Measurements from ENCODE around the gene LRRC61. TPM values are rescaled to one million over a fixed set of nuclear protein-coding genes. Genes with fewer than 3 reads are reported as not detected.

Gene LRRC61
- polyA plus RNA-seq, 1 donor (not counting 4 experiments of a cell fraction or from before 2014, with no cell fraction given): 1.0 TPM

DNA sequence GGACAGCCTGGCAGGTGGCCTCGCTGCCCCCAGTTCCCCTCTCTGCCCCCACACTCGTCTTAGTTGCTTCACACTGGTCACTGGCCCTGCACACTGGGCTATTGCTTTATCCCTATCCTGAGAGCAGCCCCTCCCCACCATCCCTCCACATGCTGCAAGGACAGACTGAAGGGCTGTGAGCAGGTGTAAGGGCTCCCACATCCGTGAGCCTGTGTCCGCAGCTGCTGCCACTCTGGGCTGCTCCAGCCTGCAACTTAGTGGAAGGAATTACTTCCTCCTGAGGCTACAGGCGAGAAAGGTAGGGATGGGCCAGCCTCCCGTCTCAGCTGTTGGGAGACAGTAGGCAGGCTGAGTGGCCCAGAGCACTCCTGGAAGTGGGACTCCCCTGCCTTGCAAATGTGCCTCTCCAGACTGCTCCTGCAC lies 14.5 kb downstream of the LRRC61 start:
- Histone ChIP-seq H3K79me2 (ENCODE audit: control insufficient read depth, insufficient read depth, low read length) (no peaks in the 10 kb centered on the region), H2AFZ (ENCODE audit: control insufficient read depth, low read length) (no peak overlapping the region), H3K4me2 (ENCODE audit: control insufficient read depth, extremely low read depth, insufficient read depth, low read depth, low read length) (no peak overlapping the region), H3K9ac (ENCODE audit: control insufficient read depth, extremely low read depth, insufficient read depth, low read length) (no peak overlapping the region), H3K4me1 (ENCODE audit: control insufficient read depth, extremely low read depth, insufficient read depth, low read length) (no peaks in the 10 kb centered on the region), H3K36me3 (ENCODE audit: control insufficient read depth in 2 of 2, extremely low read depth in 1 of 2, insufficient read depth in 2 of 2, low read length in 2 of 2) (no peaks in the 10 kb centered on the region), H3K9me3 (ENCODE audit: control insufficient read depth, low read depth, low read length) (no peaks in the 10 kb centered on the region), H3K9me1 (ENCODE audit: control insufficient read depth, extremely low read depth, insufficient read depth, low read length) (no peaks in the 10 kb centered on the region), H3K27ac (ENCODE audit: control insufficient read depth, insufficient read depth, low read length) (no peak overlapping the region), H4K20me1 (ENCODE audit: control insufficient read depth, extremely low read depth, insufficient read depth, low read length) (no peaks in the 10 kb centered on the region), H3K27me3 (ENCODE audit: control insufficient read depth, extremely low read depth, insufficient read depth, low read length) (peaks cover 34% of the 10 kb centered on the region), H3K4me3 (ENCODE audit: control insufficient read depth in 2 of 3, extremely low read depth in 1 of 3, insufficient read depth in 2 of 3, low read depth in 1 of 3, low read length in 3 of 3) (no peak overlapping the region)
- no peak for TF ChIP-seq EZH2 (IDR thresholded peaks at IDR 0.05; ENCODE audit: low read length)
- TF ChIP-seq, protein P1, sequence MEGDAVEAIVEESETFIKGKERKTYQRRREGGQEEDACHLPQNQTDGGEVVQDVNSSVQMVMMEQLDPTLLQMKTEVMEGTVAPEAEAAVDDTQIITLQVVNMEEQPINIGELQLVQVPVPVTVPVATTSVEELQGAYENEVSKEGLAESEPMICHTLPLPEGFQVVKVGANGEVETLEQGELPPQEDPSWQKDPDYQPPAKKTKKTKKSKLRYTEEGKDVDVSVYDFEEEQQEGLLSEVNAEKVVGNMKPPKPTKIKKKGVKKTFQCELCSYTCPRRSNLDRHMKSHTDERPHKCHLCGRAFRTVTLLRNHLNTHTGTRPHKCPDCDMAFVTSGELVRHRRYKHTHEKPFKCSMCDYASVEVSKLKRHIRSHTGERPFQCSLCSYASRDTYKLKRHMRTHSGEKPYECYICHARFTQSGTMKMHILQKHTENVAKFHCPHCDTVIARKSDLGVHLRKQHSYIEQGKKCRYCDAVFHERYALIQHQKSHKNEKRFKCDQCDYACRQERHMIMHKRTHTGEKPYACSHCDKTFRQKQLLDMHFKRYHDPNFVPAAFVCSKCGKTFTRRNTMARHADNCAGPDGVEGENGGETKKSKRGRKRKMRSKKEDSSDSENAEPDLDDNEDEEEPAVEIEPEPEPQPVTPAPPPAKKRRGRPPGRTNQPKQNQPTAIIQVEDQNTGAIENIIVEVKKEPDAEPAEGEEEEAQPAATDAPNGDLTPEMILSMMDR (optimal IDR thresholded peaks at IDR 0.05 in 1 of 3, IDR thresholded peaks at IDR 0.05 in 1 of 3, conservative IDR thresholded peaks at IDR 0.05 in 1 of 3; ENCODE audit: extremely low read depth in 1 of 3, insufficient read depth in 2 of 3, low read length in 3 of 3): no peak
- dilution Hi-C loops (cut with MboI; ENCODE audit: extremely low pct_ligation_motif_present, low sequenced_read_pairs): no loop called here
- FAIRE-seq (no peak), DNase-seq (ENCODE audit: low read depth, low spot score) (no peak)

DNA sequence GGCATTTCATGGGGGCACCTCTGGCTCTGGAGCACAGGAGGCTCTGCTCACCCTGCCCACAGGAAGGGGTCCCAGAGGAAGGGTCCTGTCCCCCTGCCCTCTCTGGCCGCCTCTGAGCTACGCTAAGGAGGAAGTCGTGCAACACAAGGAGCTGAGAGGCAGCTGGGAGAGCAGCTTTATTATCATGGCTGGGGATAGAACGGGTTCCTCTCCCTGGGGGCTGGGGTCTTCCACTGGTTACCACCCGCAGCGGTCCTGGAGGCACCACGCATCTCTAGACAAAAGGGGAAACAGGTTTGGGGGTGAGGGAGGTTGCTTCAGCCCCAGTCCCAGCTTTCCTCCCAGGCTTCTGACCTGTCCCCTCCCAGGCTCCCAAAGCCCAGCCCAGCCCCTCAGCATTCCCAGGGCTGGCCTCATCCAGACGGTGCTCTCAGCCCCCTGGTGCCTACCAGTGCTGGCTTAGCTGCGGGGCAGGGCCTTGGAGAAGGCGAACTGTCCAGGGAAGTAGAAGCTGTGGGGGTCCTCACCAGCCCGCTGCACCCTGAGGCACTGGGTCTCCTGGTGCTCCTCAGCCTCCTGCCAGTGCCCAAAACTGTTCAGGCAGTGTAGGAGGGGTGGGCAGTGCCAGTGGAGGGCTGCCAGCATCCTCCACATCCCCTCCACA lies 15.1 kb downstream of the LRRC61 start:
- no peaks in the 10 kb centered on the region for H4K20me1 ChIP-seq (ENCODE audit: control insufficient read depth, extremely low read depth, insufficient read depth, low read length)
- no peaks in the 10 kb centered on the region for H3K9me1 ChIP-seq (ENCODE audit: control insufficient read depth, extremely low read depth, insufficient read depth, low read length)
- TF ChIP-seq, protein P1 (optimal IDR thresholded peaks at IDR 0.05 in 1 of 3, IDR thresholded peaks at IDR 0.05 in 1 of 3, conservative IDR thresholded peaks at IDR 0.05 in 1 of 3; ENCODE audit: extremely low read depth in 1 of 3, insufficient read depth in 2 of 3, low read length in 3 of 3): no peak
- TF ChIP-seq EZH2 (IDR thresholded peaks at IDR 0.05; ENCODE audit: low read length): no peak
- H3K4me1 ChIP-seq (ENCODE audit: control insufficient read depth, extremely low read depth, insufficient read depth, low read length): no peaks in the 10 kb centered on the region
- H3K4me2 ChIP-seq (ENCODE audit: control insufficient read depth, extremely low read depth, insufficient read depth, low read depth, low read length): no peak overlapping the region
- FAIRE-seq (no peak), DNase-seq (ENCODE audit: low read depth, low spot score) (no peak)
- H3K27me3 ChIP-seq (ENCODE audit: control insufficient read depth, extremely low read depth, insufficient read depth, low read length): peaks cover 40% of the 10 kb centered on the region
- dilution Hi-C loops (cut with MboI; ENCODE audit: extremely low pct_ligation_motif_present, low sequenced_read_pairs): no loop called here
- no peak overlapping the region for H3K4me3 ChIP-seq (ENCODE audit: control insufficient read depth in 2 of 3, extremely low read depth in 1 of 3, insufficient read depth in 2 of 3, low read depth in 1 of 3, low read length in 3 of 3)
- no peaks in the 10 kb centered on the region for H3K79me2 ChIP-seq (ENCODE audit: control insufficient read depth, insufficient read depth, low read length)
- no peak overlapping the region for H2AFZ ChIP-seq (ENCODE audit: control insufficient read depth, low read length)
- no peak overlapping the region for H3K9ac ChIP-seq (ENCODE audit: control insufficient read depth, extremely low read depth, insufficient read depth, low read length)
- no peaks in the 10 kb centered on the region for H3K36me3 ChIP-seq (ENCODE audit: control insufficient read depth in 2 of 2, extremely low read depth in 1 of 2, insufficient read depth in 2 of 2, low read length in 2 of 2)
- no peaks in the 10 kb centered on the region for H3K9me3 ChIP-seq (ENCODE audit: control insufficient read depth, low read depth, low read length)
- H3K27ac ChIP-seq (ENCODE audit: control insufficient read depth, insufficient read depth, low read length): no peak overlapping the region
